Testis (tissue), 3 donors: ENCODE results near the gene ARHGAP40. TPM values are rescaled to one million over a fixed set of nuclear protein-coding genes. Genes with fewer than 3 reads are reported as not detected.

ENCODE experiments used
- DNase-seq: peaks from one replicate; pipeline ENCODE4 v3.0.0-alpha.2; 2019
- H3K27ac ChIP-seq, 2 donors: fragments of 200-600 bp; sonication (generic); one replicate each; pipeline ENCODE4 v1.5.1; 2019
- H3K27me3 ChIP-seq: fragments of 200-600 bp; sonication (generic); one replicate; pipeline ENCODE4 v1.5.1; 2019
- H3K36me3 ChIP-seq: fragments of 200-600 bp; sonication (generic); one replicate; pipeline ENCODE4 v1.5.1; 2017; ENCODE audit warnings: low read depth; ENCODE audit errors: missing control alignments
- H3K4me1 ChIP-seq: fragments of 200-600 bp; sonication (generic); one replicate; pipeline ENCODE4 v1.5.1; 2019
- H3K4me3 ChIP-seq, 2 donors: fragments of 200-600 bp; sonication (generic); one replicate each; pipeline ENCODE4 v1.5.1; 2017 to 2019
- H3K9me3 ChIP-seq: fragments of 200-600 bp; sonication (generic); one replicate; pipeline ENCODE4 v1.5.1; 2017
- POLR2A ChIP-seq: fragments of 450-650 bp; IDR thresholded peaks from one replicate; pipeline ENCODE4 v1.6.1; 2017; ENCODE audit warnings: antibody characterized with exemption, mild to moderate bottlenecking, moderate library complexity
- WGBS, 2 donors: methylation state at CpG; one replicate each; pipeline ENCODE4 v1.1.5; 2018; 5-methylcytosine and 5-hydroxymethylcytosine counted together
- intact Hi-C: fragments of 100-400 bp; cut with DNase I; formaldehyde crosslinking; loops from one replicate; pipeline ENCODE4 v1.15.1; 2023; ENCODE audit warnings: low total_unique reads
- polyA plus RNA-seq: library from polyadenylated mRNA; stranded (reverse); fragments of 350-450 nt; fragmentation: Illumina TruSeq; extraction: RNeasy Lipid Tissue Mini Kit (QIAGEN cat#74804); gene quantifications from one replicate; pipeline ENCODE4 v1.2.3, GENCODE V29; 2014; ENCODE audit warnings: low read depth, low replicate concordance; ENCODE audit not compliant: insufficient read depth
- total RNA-seq, 2 donors: library from RNA; depleted of rRNA; stranded (reverse); fragments of >200 nt; gene quantifications; one replicate each; pipeline ENCODE4 v1.2.3, GENCODE V29; 2016
- TF ChIP-seq, protein P1 (sequence below), 3 experiments: fragments of 450-650 bp in 2 of 3; fragments of 200-600 bp in 1 of 3; sonication (generic) in 1 of 3; IDR thresholded peaks; one replicate each; pipeline ENCODE4 v1.5.1; 2016 to 2019; ENCODE audit warnings: antibody characterized with exemption in 3 of 3, mild to moderate bottlenecking in 2 of 3, moderate library complexity in 1 of 3

ARHGAP40 gene
- total and polyA plus RNA-seq, 3 donors from 2014 or later = 1.5 to 3.2 (median 1.5) TPM

DNA sequence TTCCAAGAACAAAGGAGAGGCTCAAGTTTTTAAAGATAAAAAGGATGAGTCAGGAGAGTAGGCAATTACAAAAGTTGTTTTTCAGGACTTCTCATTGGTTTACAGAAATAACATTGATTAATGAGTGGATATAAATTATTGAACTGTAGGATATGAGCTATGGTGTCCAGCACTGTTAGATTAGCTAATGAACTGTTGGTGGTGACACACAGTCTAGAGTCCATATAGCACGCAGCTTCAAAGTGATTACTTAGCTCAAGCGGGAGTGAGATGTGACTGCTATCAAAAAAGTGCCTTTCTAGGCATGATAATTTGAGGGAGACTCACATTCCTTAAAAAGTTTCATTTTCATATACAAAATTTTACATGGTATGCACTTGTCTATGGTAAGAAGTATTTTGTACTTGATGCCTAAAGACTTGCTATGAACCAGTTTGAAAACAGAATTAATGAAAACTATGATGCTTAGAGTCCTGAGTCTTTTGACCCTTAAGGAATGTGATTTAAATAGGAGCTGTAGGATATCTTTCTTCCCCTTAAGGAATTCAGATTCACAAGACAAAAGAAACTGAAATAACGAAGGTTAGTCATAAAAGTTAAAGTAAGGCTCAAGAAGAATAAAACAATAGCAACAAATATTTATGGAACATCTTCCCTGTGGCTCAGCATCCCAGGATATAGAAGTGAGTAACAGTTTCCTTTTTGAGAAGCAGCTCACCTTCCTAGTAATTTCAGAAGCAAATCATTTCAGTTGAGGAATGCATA lies 42.8 kb upstream of the ARHGAP40 start:
- Histone ChIP-seq H3K4me1 (no peaks in the 10 kb centered on the region), H3K27ac (no peak overlapping the region), H3K36me3 (no peaks in the 10 kb centered on the region), H3K9me3 (no peaks in the 10 kb centered on the region), H3K4me3 (no peak overlapping the region), H3K27me3 (no peaks in the 10 kb centered on the region)
- WGBS, 2 donors = 83 to 90% methylated on average over 3 of the region's 3 CpGs
- TF ChIP-seq POLR2A = no peak
- TF ChIP-seq, protein P1, sequence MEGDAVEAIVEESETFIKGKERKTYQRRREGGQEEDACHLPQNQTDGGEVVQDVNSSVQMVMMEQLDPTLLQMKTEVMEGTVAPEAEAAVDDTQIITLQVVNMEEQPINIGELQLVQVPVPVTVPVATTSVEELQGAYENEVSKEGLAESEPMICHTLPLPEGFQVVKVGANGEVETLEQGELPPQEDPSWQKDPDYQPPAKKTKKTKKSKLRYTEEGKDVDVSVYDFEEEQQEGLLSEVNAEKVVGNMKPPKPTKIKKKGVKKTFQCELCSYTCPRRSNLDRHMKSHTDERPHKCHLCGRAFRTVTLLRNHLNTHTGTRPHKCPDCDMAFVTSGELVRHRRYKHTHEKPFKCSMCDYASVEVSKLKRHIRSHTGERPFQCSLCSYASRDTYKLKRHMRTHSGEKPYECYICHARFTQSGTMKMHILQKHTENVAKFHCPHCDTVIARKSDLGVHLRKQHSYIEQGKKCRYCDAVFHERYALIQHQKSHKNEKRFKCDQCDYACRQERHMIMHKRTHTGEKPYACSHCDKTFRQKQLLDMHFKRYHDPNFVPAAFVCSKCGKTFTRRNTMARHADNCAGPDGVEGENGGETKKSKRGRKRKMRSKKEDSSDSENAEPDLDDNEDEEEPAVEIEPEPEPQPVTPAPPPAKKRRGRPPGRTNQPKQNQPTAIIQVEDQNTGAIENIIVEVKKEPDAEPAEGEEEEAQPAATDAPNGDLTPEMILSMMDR (IDR thresholded peaks at IDR 0.05) = no peak
- intact Hi-C loops = no loop called here
- no peak for DNase-seq

DNA sequence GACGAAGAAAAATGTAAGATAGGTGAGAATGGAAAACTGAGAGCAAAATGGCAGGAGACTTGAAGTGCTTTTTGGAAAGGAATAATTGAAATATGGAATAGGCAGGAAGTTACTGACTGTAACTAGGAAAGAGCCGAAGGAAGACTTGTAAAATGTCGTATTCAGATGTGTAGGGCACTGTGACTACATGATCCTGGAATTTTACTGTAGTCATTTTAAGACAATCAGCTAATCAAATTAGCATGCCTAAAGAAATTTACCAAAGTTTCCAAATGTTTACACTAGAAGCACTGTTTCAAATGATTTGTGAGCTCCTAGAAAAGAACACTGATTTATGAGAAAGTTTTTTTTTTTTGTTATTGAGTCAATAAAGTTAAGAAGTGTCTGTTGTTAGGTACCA lies 41.8 kb upstream of the ARHGAP40 start:
- Histone ChIP-seq H3K27me3 (no peaks in the 10 kb centered on the region), H3K27ac (no peak overlapping the region), H3K36me3 (no peaks in the 10 kb centered on the region), H3K4me3 (no peak overlapping the region), H3K4me1 (no peaks in the 10 kb centered on the region), H3K9me3 (no peaks in the 10 kb centered on the region)
- intact Hi-C loops = no loop called here
- TF ChIP-seq, protein P1 (IDR thresholded peaks at IDR 0.05) = no peak
- no peak for TF ChIP-seq POLR2A
- no peak for DNase-seq
- 96% methylated on average over 3 of the region's 3 CpGs for WGBS, 2 donors

DNA sequence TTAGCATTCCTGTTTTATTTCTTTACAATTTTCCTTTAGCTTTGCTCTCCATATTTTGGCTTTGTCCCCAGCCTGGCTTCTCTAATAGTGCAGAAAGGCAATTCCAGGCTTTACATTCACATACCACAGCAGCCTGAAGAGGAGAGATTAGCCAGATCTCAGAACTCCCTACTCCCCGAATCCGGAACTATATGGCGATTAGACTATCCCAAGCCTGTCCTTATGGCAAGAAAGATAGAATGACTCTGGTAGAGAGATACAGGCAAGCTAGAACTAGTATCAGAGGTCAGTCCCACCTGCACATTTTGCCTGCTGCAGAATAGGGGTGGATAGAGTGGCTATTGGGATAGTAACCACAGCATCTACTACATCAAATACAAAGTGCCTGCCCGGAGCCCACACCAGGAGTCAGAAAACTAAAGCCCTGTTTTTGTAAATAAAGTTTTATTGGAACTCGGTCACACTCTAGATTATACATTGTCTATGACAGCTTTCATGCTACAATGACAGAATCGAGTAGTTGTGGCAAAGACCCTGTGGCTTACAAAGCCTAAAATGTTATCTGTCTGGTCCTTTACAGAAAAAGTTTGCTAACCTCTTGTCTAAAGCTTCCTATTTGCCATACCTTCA lies 37.7 kb upstream of the ARHGAP40 start:
- WGBS, 2 donors = 97% methylated on average over 6 of the region's 6 CpGs
- Histone ChIP-seq H3K27ac (no peak overlapping the region), H3K9me3 (no peaks in the 10 kb centered on the region), H3K36me3 (no peaks in the 10 kb centered on the region), H3K4me3 (no peak overlapping the region), H3K27me3 (no peaks in the 10 kb centered on the region), H3K4me1 (no peaks in the 10 kb centered on the region)
- no peak for DNase-seq
- TF ChIP-seq, protein P1 (IDR thresholded peaks at IDR 0.05) = no peak
- TF ChIP-seq POLR2A = no peak
- intact Hi-C loops = no loop called here

DNA sequence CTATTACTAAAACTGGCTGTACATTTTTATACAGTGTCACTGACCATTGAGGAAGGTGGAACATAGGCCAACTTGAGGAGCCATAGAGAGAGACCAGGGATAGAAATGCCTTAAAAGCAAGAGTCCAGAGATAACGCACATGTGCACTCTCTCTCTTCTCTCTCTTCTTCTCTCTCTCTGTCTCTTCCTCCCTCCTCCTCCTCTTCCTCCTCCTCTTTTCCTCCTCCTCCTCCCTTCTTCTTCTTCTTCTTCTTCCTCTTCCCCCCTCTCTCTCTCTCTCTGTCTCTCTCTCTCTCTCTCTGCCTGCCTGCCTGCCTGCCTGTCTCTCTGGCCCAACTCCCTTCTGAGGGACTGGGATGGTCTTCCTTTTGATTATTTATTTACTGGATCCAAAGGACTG lies 36.9 kb upstream of the ARHGAP40 start:
- WGBS, 2 donors = 79 to 91% methylated on average over 1 of the region's 1 CpG
- intact Hi-C loops = no loop called here
- no peaks in the 10 kb centered on the region for H3K36me3 ChIP-seq

More for the DNA sequence above, 36.9 kb upstream of the ARHGAP40 start:
- H3K9me3 ChIP-seq = no peaks in the 10 kb centered on the region
- DNase-seq = no peak
- no peak overlapping the region for H3K4me3 ChIP-seq
- no peaks in the 10 kb centered on the region for H3K27me3 ChIP-seq
- H3K27ac ChIP-seq = no peak overlapping the region
- TF ChIP-seq, protein P1 (IDR thresholded peaks at IDR 0.05) = no peak
- TF ChIP-seq POLR2A = no peak
- no peaks in the 10 kb centered on the region for H3K4me1 ChIP-seq
